Globus pallidus (tissue), 1 donor: ENCODE results near the gene ZNF644.
"Not testable (repeated sequence)": the region's sequence is repeated elsewhere in the genome, so short reads cannot be mapped to it uniquely, and the experiment has no call there.

Experiments used
- DNase-seq: peaks from one replicate; pipeline ENCODE4 v3.0.0-alpha.2; 2015; ENCODE audit warnings: low spot score

ZNF644 gene

DNA sequence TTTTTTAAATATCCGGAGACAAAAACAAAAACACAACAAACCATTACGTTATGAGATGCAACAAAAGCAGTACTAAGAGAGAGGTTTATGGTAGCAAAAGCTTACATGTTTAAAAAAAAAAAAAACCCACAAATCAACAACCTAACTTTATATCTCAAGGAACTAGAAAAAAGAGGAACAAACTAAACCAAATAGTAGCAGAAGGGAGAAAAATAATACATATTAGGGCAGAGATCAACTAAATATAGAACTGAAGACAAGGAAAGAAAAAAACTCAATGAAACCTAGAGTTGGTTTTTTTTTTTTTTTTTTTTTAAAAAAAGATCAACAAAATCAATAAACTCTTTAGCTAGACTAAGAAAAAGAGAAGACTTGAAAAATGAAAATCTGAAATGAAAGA lies 34.9 kb downstream of the ZNF644 start:
- no peak for DNase-seq

DNA sequence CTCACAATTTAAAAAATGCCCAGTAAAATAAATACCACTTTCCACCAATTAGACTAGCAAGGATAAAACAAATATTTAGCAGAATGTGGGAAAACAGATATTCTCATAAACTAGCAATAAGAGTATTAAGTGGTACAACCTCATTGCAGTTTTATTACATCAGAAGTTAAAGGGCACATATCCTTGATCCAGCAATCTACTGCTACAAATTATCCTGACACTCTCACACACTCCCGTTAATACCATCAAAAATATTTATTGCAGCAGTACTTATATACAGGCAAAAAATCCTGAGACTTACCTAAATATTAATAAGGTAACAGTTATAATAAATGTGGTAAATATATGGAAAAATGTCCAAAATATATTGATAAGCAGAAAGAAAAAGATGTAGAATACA lies 44.3 kb downstream of the ZNF644 start:
- no peak for DNase-seq

DNA sequence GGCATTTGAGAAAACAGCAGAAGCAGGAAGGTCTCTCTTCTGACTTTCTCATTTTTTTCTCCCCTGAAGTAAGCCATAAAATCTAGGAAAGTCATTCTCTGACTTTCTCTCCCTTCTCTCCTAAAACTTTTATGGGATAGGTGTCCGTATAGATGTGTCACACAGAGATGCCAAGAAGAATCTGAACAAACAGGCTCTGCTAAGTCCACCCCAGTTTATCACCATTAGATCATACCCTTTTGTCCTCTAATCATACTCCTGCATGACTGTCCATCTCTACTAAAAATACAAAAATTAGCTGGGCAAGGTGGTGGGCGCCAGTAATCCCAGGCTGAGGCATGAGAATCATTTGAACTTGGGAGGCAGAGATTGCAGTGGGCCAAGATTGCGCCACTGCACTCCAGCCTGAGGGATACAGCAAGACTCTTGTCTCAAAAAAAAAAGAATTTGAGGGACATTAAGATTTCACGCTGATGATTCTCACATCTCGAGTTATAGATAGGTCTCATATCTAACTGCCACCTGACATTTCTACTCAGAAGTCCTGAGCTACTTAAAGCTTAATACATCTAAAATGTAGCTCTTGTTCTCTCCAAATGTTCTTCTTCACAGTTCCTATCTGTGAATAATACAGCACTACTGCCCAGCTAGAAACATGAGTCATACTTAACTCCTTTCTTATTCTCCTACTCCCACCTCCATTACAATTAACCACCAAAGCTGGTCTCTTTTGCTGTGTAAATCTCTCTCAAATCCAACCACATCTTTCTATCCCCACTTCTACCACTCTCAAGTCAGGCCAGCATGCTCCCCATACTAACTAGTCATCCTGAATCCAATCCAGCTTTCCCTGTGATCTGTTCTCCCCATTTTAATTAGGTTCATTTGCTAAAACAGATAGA lies 47.7 kb downstream of the ZNF644 start:
- DNase-seq = no peak

DNA sequence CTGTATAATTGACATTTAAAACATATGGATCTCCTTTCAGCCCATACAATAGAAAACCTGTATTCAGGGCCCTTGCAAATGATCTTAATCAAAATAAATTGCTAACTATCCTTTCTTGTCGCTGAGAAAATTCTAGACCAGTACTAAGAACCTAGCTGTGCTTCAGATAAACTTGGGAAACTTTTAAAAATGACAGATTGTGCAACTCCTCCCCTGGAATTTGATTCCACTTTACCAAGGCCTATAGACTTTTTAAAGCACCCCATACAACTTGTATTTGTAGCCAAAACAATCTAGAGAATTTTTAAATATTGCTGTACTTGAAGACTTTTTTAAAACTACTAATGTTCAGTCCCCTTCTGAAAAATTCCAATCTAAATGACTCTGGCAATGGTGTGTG lies 51.6 kb downstream of the ZNF644 start:
- DNase-seq = no peak

DNA sequence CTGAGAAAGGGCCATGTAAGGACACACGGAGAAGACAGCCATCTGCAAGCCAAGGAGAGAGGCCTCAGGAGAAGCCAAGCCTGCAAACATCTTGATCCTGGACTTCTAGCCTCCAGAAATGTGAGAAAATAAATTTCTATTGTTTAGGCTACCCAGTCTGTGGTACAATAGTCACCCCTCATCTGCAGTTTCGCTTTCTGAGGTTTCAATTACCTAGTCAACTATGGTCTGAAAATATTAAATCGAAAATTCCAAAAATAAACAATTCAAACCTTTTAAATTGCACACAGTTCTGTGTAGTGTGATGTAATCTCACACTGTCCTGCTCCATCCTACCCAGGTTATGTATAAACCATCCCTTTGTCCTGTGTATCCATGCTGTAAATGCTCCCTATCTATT lies 52.6 kb downstream of the ZNF644 start:
- no peak for DNase-seq

DNA sequence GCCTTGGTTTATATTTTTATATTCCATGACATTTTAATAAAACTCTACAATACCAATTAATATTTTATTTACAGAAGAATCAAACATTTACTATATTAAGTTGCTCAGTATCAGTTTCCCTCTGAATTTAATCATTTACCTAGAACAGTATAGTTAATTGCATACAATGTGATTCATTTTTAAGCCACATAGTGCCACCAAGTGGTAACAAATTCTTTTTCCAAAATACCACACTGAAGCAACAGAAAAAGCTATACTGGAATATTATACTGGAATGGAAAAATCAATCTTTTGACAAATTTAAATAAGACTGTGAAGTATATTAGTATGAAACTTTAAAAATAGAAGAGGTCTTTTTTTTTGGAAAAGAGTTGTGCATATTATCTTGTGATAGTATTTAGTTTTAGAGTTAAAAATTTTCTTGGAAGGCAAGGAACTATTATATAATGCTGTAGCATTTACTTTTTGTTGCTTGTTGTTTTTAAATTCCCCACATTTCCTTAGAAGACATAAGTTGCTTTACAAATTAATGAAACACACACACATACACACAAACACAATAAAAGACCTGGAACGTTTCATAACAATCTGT lies 57.3 kb downstream of the ZNF644 start:
- peak; percentile 53 for DNase-seq

DNA sequence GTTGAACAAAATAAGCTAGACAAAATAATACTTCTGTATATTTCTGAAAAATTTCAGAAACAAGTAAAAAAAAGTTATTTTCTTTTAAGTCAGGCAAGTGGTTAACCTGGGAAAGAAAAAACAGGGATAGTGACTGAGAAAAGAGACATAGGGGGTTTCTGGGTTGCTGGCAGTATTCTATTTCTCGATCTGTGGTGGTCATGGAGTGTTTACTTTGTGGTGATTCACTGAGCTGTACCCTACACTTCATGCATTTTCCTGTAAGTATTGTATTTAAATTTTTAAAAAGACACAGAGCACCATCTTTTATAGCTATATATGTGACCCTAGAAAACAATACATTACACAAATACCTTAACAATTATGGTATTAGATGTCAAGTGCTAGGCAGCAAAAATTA lies 58.2 kb downstream of the ZNF644 start:
- no peak for DNase-seq

DNA sequence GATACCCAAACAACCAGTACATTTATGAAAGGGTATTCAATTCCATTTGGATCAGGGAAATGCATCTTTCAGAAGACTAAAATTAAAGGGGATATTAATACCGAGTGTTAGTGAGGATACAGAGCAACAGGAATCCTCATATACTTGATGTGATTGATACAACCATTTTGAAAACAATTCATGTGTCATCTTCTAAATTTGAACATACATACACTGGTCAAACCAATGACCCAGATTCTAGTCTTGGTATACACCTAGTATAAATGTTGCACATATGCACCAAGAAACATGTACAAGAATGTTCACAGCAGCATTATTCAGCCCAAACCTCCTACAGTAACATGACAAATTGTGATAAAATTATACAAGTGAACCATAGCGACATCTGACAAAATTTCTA lies 58.6 kb downstream of the ZNF644 start:
- no peak for DNase-seq

DNA sequence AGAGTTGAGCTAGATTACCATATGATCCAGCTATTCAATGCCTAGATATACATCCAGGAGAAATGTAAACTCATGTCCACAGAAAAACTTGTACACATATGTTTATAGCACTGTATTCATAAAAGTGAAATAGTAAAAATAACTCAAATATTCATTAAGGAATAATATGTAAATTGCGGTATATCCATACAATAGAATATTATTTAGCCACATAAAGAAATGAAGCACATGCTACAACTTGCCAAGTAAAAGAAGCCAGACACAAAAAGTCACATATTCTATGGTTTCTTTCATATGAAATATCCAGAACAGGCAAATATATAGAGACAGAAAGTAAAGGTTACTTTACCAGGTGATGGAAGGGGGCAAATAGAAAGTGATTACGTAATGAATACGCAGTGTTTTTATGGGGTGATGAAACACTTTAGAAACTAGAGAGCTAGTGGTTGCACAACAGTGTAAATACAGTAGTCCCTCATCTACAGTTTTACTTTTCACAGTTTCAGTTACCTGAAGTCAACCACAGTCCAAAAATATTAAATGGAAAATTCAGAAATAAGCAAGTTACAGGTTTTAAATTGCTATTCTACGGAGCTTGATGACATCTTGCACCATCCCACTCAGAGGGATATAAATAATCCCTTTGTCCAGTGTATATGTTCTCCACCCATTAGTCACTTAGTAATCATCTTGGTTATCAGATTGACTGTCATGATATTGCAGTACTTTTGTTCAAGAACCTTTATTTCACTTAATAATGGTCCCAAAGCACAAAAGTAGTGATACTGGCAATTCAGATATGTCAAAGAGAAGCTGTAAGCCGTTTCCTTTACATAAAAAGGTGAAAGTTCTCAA lies 62.3 kb downstream of the ZNF644 start:
- no peak for DNase-seq

DNA sequence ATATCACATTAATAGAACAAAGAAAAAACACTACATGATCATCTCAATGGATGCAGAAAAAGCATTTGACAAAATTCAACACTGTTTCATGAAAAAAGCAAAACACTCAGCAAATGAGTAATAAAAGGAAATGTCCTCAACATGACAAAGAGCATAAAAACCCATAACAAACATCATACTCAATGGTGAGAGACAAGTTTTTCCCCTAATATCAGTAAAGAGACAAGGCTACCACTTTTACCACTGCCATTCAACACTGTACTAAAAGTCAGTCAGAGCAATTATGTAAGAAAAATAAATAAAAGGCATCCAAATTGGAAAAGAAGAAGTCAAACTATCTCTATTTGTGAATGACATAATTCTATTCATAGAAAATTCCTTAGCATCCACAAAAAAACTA lies 64.3 kb downstream of the ZNF644 start:
- no peak for DNase-seq

DNA sequence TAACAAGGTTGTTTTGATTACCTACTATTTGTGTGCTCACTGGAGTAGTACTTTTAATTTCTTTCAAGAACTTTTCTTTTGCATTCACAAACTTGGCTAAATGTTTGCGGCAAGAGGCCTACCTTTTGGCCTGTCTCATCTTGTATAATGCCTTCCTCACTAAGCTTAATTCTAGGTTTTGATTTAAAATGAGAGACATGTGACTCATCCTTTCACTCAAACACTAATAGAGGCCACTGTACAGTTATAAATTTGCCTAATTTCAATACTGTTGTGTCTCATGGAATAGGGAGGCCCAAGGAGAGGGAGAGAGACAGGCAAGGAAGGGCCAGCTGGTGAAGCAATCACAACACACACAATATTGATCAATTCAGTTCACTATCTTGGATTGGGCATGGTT lies 66.1 kb downstream of the ZNF644 start:
- DNase-seq = no peak

DNA sequence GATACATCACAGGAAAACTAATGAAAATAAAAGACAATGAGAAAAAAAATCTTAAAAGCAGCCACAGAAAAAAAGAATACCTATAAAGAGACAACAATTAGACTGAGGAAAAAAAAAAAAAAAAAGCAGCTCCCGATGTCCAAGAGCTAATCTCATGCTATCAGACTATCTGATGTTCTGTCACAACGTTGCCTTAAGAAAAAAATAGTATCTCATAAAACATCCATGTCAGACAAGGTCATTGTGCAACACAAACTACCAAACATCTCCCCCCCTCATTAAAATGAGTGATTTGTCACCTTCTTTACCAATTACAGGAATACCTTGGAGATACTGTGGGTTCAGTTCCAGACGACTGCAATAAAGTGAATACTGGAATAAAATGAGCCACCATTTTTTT lies 68.9 kb downstream of the ZNF644 start:
- DNase-seq = no peak

DNA sequence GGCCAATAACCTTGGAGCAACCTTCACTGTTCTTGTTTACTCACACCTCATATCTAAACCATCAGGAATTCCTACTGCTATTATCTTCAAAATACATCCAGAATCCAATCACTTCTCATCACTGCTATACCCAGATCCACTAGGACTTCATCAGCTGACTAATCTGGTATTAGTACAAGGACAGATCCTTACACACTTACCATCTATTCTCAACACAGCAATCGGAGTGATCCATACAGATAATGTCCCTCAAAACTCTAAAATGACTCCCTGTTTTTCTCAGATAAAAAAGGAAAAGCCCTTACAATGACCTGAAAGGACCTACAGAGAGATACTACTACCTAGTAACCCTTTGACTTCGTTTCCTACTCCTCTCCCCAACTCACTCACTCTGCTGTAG lies 70.8 kb downstream of the ZNF644 start:
- no peak for DNase-seq

DNA sequence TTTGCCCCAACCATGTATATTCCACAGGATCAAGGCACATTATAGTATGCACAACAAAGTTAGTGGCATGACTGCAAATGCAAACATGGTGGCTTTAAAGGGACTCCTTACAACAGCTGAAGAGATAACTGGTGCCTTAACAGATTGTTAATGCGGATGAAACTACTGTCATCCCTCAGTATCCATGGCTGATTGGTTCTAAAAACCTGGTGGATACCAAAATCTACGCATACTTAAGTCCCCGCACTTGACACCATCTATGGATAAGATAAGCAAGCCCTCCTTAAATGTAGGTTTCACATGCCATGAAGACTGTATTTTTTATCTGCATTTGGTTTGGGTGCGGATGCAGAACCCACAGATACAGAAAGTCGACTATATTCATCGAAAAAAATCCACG lies 73.5 kb downstream of the ZNF644 start:
- no peak for DNase-seq

DNA sequence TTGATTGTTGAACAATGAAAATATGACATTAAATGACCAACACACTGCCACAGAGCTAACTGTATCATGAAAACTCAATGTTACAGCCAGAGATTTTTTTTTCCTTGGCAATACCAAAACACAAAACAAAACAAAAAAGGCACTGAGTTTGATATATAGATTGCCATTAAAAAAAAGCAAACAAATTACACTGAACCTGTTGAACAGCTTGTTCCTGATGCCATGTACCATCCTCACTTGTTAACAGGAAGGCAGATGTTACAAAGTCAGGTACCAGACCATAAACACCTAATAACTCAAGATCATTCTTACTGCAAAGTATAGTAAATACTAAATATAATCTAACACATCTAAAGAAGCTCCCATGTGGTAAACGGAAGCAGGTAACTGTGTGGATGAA lies 75.2 kb downstream of the ZNF644 start:
- DNase-seq = no peak

DNA sequence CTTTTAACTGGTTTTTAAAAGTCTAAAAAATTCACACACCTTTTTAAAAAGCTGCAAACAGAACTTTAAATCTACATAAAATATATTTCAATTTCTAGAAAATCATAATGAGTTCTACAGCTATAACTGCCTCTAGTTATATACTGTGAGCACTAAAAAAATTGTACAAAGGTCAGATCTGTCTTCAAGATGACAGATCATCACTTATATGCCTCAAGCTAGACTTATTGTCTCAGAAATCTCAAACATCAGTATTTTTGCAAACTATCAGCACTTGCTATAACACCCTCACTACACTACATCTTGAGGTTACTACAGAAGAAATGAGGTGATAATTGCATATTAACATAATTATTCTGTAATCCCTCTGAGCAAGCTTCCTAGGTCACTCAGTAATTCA lies 76.5 kb downstream of the ZNF644 start:
- no peak for DNase-seq

DNA sequence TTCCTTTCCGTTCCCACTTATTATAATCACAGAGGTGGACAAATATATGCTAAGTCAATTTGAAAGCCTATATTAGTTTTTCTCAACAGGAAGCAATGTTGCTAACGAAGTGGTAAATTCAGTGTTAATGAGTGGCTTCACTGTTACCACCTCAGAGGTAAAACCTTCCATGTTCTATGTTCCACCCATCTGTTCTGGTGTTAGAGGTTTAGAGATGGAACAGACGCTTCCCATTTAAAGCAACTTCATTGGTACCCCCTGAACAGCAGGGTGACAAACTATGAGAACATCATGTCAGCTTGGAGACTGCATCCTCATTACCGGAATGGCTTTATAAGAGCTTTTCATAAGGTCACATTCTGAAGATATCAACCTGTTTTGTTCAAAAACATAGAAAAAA lies 77.9 kb downstream of the ZNF644 start:
- no peak for DNase-seq

DNA sequence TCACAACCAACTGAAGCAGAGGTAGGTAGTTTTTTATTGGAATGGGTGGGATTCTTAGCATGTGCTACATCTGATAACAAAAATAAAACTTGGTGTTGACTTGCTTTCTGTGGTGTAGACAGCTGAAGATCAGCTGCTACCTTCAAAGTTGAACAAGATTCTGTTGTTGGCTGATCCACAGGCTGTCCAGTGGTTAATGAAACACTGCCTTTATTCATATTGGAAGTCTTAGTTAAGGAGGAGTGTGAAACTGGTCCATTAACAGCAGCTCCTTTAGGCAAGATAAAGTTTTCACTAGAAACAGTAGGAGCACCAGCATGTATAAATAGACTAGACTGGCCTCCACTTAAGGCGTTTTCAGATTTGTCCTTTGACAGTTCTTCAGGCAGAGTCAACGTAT lies 81.1 kb downstream of the ZNF644 start:
- DNase-seq = no peak

DNA sequence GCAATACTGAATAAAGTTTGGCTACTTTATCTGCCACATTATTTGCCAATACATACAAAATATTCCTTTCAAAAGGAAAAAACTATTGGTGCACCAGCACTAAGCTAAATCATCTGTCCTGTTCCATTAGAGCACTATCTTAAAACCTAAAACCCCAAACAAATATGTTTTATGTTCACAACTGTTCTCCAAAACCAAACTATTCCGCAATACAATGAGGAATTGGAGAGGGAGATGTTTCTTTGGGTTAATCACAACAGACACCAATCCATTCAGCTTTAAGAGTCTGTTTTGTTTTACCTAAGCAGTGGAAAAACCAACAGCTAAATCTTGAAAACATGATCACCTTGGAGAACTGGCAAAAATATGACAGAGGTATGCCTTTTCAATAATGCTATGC lies 85.1 kb downstream of the ZNF644 start:
- no peak for DNase-seq

DNA sequence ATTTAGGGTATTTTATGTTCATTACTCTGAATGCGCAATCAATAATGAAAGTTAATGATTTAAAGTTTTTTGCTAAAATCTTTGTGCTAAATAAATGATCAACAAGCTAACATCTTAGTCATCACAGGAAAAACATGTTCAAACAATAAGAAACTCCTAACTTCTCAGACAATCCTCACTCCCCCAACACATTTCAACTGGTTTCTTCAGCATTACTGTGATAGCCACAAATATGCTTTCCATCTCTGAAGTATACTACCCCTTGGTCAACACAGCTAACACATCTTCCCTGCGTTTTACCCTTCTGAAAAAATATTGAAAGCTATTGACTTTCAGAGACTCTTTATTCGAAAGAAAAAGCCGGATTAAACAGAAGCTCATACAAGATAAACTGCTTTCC lies 85.8 kb downstream of the ZNF644 start:
- no peak for DNase-seq

DNA sequence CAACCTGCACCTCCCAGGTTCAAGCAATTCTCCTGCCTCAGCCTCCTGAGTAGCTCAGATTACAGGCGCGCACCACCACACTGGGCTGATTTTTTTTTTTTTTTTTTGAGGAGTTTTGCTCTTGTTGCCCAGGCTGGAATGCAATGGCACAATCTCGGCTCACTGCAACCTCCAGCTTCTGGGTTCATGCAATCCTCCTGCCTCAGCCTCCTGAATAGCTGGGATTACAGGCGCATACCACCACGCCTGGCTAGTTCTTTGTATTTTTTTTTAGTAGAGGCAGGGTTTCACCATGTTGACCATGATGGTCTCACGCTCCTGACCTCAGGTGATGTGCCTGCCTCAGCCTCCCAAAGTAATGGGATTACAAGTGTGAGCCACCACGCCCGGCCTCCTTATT lies 93.6 kb downstream of the ZNF644 start:
- DNase-seq = not testable (repeated sequence)

DNA sequence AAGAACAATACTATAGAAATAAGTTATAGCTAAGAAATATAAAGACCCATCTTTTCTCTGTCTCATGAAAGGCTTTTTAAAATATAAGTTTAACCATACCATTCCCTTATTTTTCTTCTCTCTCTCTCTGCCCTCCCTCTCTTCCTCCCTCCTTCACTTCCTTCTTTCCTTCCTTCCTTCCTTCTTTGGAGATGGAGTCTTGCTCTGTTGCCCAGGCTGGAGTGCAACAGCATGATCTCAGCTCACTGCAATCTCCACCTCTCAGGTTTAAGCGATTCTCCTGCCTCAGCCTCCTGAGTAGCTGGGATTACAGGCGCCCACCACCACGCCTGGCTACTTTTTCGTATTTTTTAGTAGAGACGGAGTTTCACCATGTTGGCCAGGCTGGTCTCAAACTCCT lies 94.2 kb downstream of the ZNF644 start:
- not testable (repeated sequence) for DNase-seq

DNA sequence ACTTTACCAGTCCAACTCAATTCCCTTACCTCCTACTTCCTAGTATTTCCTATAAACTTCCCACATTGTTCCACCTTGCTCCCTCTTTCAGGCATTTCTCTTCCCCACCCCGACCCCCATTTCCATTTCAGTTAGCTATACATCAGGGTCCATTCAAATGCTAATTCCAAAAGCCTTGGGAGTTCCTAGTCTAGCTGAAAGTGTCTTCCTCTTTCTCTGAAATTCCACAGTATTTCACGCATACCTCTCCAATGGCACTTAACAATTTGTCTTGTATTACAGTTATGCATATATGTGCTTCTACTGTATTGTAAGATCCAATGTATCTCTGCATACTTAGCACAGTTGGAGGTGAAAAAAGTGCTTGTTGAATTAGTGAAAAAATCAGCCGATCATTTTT lies 94.9 kb downstream of the ZNF644 start:
- DNase-seq = no peak
